Neural cell (in vitro differentiated cells): Measurements from ENCODE around the gene TMEM250. TPM values are rescaled to one million over a fixed set of nuclear protein-coding genes. Genes with fewer than 3 reads are reported as not detected.

Experiments used
- H2AFZ ChIP-seq: fragments of 200-600, 300-800 bp; sonication (generic), shearing (Covaris generic); 2 replicates; pipeline ENCODE4 v1.6.0; 2014; ENCODE audit warnings: low read depth, mild to moderate bottlenecking, antibody characterized with exemption, low read length, moderate library complexity
- H3F3A ChIP-seq: fragments of 200-600 bp; shearing (Covaris generic); 2 replicates; pipeline ENCODE4 v1.6.1; 2016; ENCODE audit warnings: mild to moderate bottlenecking, moderate library complexity, mixed read lengths, antibody characterized with exemption, low read length; ENCODE audit not compliant: insufficient read depth, poor library complexity, severe bottlenecking
- H3K27ac ChIP-seq: fragments of 200-600, 300-800 bp; sonication (generic), shearing (Covaris generic); 2 replicates; pipeline ENCODE4 v1.5.1; 2014; ENCODE audit warnings: mild to moderate bottlenecking, low read length, moderate library complexity
- H3K27me3 ChIP-seq: fragments of 300-800, 200-600 bp; sonication (generic), shearing (Covaris generic); 2 replicates; pipeline ENCODE4 v1.6.0; 2014; ENCODE audit warnings: mild to moderate bottlenecking, low read depth, low read length, moderate library complexity; ENCODE audit not compliant: insufficient read depth
- H3K36me3 ChIP-seq: fragments of 300-800, 200-600 bp; sonication (generic), shearing (Covaris generic); 2 replicates; pipeline ENCODE4 v1.5.1; 2014; ENCODE audit warnings: mild to moderate bottlenecking, antibody characterized with exemption, low read length, moderate library complexity; ENCODE audit not compliant: insufficient read depth
- H3K4me2 ChIP-seq: fragments of 300-800, 200-600 bp; sonication (generic), shearing (Covaris generic); 2 replicates; pipeline ENCODE4 v1.6.0; 2014; ENCODE audit warnings: mild to moderate bottlenecking, low read length
- H3K4me3 ChIP-seq: fragments of 300-800, 200-600 bp; sonication (generic), shearing (Covaris generic); 2 replicates; pipeline ENCODE4 v1.5.1; 2014; ENCODE audit warnings: mild to moderate bottlenecking, low read length, moderate library complexity
- H3K79me2 ChIP-seq: fragments of 200-600 bp; shearing (Covaris generic); replicated peaks from 2 replicates; pipeline ENCODE4 v1.6.0; 2014; ENCODE audit warnings: mild to moderate bottlenecking, low read length, moderate library complexity; ENCODE audit not compliant: insufficient read depth
- H3K9ac ChIP-seq: fragments of 300-800, 200-600 bp; sonication (generic), shearing (Covaris generic); 2 replicates; pipeline ENCODE4 v1.6.1; 2016; ENCODE audit warnings: mild to moderate bottlenecking, low read length, mixed read lengths
- H3K9me2 ChIP-seq: fragments of 200-600 bp; shearing (Covaris generic); 2 replicates; pipeline ENCODE4 v1.6.1; 2016; ENCODE audit warnings: mild to moderate bottlenecking, low read length, mixed read lengths; ENCODE audit not compliant: insufficient read depth
- H3K9me3 ChIP-seq: fragments of 200-600, 300-800 bp; sonication (generic), shearing (Covaris generic); 2 replicates; pipeline ENCODE4 v1.6.1; 2016; ENCODE audit warnings: mild to moderate bottlenecking, mixed run types, low read length, moderate library complexity, mixed read lengths
- H4K20me1 ChIP-seq: fragments of 200-600 bp; shearing (Covaris generic); 2 replicates; pipeline ENCODE4 v1.6.1; 2016; ENCODE audit warnings: mild to moderate bottlenecking, mixed run types; ENCODE audit not compliant: insufficient read depth
- CTCF ChIP-seq: fragments of 450-650 bp; IDR thresholded peaks from 2 replicates; pipeline ENCODE4 v1.5.1; 2014; ENCODE audit warnings: antibody characterized with exemption, mild to moderate bottlenecking, moderate library complexity; ENCODE audit not compliant: poor library complexity, severe bottlenecking
- EP300 ChIP-seq: fragments of 450-650 bp; conservative IDR thresholded peaks from 2 replicates; pipeline ENCODE4 v1.6.1; 2014; ENCODE audit warnings: antibody characterized with exemption, mild to moderate bottlenecking, moderate library complexity; ENCODE audit not compliant: poor library complexity, severe bottlenecking
- EZH2 ChIP-seq: fragments of 200-600, 300-800 bp; shearing (Covaris generic), sonication (generic); IDR thresholded peaks from 2 replicates; pipeline ENCODE4 v1.6.1; 2014; ENCODE audit warnings: antibody characterized with exemption, low read length, borderline replicate concordance, mild to moderate bottlenecking; ENCODE audit not compliant: insufficient read depth, poor library complexity, severe bottlenecking
- MXI1 ChIP-seq: fragments of 450-650 bp; conservative IDR thresholded peaks from 2 replicates; pipeline ENCODE4 v1.6.1; 2014; ENCODE audit warnings: antibody characterized with exemption, mild to moderate bottlenecking; ENCODE audit not compliant: poor library complexity, severe bottlenecking
- POLR2AphosphoS5 ChIP-seq: IDR thresholded peaks from 2 replicates; pipeline ENCODE4 v1.6.1; 2012
- RAD21 ChIP-seq: fragments of 450-650 bp; conservative IDR thresholded peaks from 2 replicates; pipeline ENCODE4 v1.6.1; 2014; ENCODE audit warnings: antibody characterized with exemption, mild to moderate bottlenecking, moderate library complexity
- REST ChIP-seq: IDR thresholded peaks from 2 replicates; pipeline ENCODE4 v1.6.1; 2012; ENCODE audit warnings: borderline replicate concordance
- SMC3 ChIP-seq: fragments of 450-650 bp; conservative IDR thresholded peaks from 2 replicates; pipeline ENCODE4 v1.6.1; 2014; ENCODE audit warnings: antibody characterized with exemption, mild to moderate bottlenecking, moderate library complexity; ENCODE audit not compliant: poor library complexity
- TAF1 ChIP-seq: IDR thresholded peaks from 2 replicates; pipeline ENCODE4 v1.6.1; 2012; ENCODE audit warnings: low read depth
- polyA plus RNA-seq: library from polyadenylated mRNA; depleted of rRNA; stranded (reverse); fragments of >200 nt; gene quantifications from 2 replicates; pipeline ENCODE4 v1.2.3, GENCODE V29; 2014

The TMEM250 gene
- polyA plus RNA-seq, 1 donor from 2014 or later = 15.0 TPM

- Histone ChIP-seq H4K20me1 (no peaks in the 10 kb centered on the region), H3K9ac (no peak overlapping the region), H2AFZ (no peak overlapping the region), H3F3A (no peaks in the 10 kb centered on the region), H3K9me2 (no peaks in the 10 kb centered on the region), H3K27ac (no peak overlapping the region), H3K9me3 (no peaks in the 10 kb centered on the region), H3K4me3 (no peak overlapping the region), H3K27me3 (no peaks in the 10 kb centered on the region), H3K4me2 (no peak overlapping the region), H3K79me2 (no peaks in the 10 kb centered on the region), H3K36me3 (no peaks in the 10 kb centered on the region)
- no peak for TF ChIP-seq EZH2
- TF ChIP-seq EP300 = no peak
- TF ChIP-seq SMC3 = no peak
- TF ChIP-seq CTCF = no peak
- no peak for TF ChIP-seq POLR2AphosphoS5
- no peak for TF ChIP-seq TAF1
- no peak for TF ChIP-seq RAD21
- TF ChIP-seq REST = no peak
- no peak for TF ChIP-seq MXI1
These were observed 2.9 kb downstream of the TMEM250 start for GRCh38 chr9:136115641-136116359.

- H3K79me2 ChIP-seq = no peaks in the 10 kb centered on the region
- no peaks in the 10 kb centered on the region for H3K9me2 ChIP-seq
- no peaks in the 10 kb centered on the region for H4K20me1 ChIP-seq
- H3K27me3 ChIP-seq = no peaks in the 10 kb centered on the region
- no peaks in the 10 kb centered on the region for H3K36me3 ChIP-seq
- no peak for TF ChIP-seq CTCF
- no peak for TF ChIP-seq RAD21
- no peak for TF ChIP-seq REST
- TF ChIP-seq EZH2 = no peak
- TF ChIP-seq EP300 = no peak
- no peak for TF ChIP-seq POLR2AphosphoS5
- no peak for TF ChIP-seq MXI1
- TF ChIP-seq TAF1 = no peak
- TF ChIP-seq SMC3 = no peak
- no peak overlapping the region for H3K4me3 ChIP-seq
- no peak overlapping the region for H3K4me2 ChIP-seq
- H3F3A ChIP-seq = no peaks in the 10 kb centered on the region
- H3K9ac ChIP-seq = no peak overlapping the region
- H3K9me3 ChIP-seq = no peaks in the 10 kb centered on the region
- no peak overlapping the region for H3K27ac ChIP-seq
- H2AFZ ChIP-seq = no peak overlapping the region
These were observed 3.5 kb downstream of the TMEM250 start for GRCh38 chr9:136115206-136115605.
